Measurements from ENCODE around the gene CD82.
A peak's percentile ranks its signal among the peaks of the same experiment; 100 is the strongest.

CD82 gene

GRCh38 chr11:44565211-44565952 lies at the start of gene CD82:
Gene CD82 (plus strand): TSS chr11:44565663. CDS start chr11:44594663, 29,000 bp downstream.
- DNase-seq (ENCODE audit: low spot score), result peak; percentile 97

- no peak for DNase-seq (ENCODE audit: low spot score)
These were observed 48.6 kb upstream of the CD82 start for GRCh38 chr11:44516688-44517507.

GRCh38 chr11:44517541-44517940 lies 47.9 kb upstream of the CD82 start:
- no peak for DNase-seq (ENCODE audit: low spot score)

GRCh38 chr11:44518968-44519550 lies 46.4 kb upstream of the CD82 start:
- DNase-seq (ENCODE audit: low spot score), result no peak

- DNase-seq (ENCODE audit: low spot score), result no peak
These were observed 45.3 kb upstream of the CD82 start for GRCh38 chr11:44519989-44520737.

GRCh38 chr11:44521148-44521547 lies 44.3 kb upstream of the CD82 start:
- DNase-seq (ENCODE audit: low spot score), result no peak

- DNase-seq (ENCODE audit: low spot score), result no peak
These were observed 43.2 kb upstream of the CD82 start for GRCh38 chr11:44522294-44522693.

GRCh38 chr11:44524346-44524745 lies 41.1 kb upstream of the CD82 start:
- no peak for DNase-seq (ENCODE audit: low spot score)

GRCh38 chr11:44524751-44525201 lies 40.7 kb upstream of the CD82 start:
- no peak for DNase-seq (ENCODE audit: low spot score)

GRCh38 chr11:44525473-44526252 lies 39.8 kb upstream of the CD82 start:
- no peak for DNase-seq (ENCODE audit: low spot score)

GRCh38 chr11:44526438-44526837 lies 39.0 kb upstream of the CD82 start:
- no peak for DNase-seq (ENCODE audit: low spot score)

GRCh38 chr11:44527476-44527875 lies 38.0 kb upstream of the CD82 start:
- no peak for DNase-seq (ENCODE audit: low spot score)

GRCh38 chr11:44528103-44528502 lies 37.4 kb upstream of the CD82 start:
- DNase-seq (ENCODE audit: low spot score), result no peak

- DNase-seq (ENCODE audit: low spot score), result no peak
These were observed 36.9 kb upstream of the CD82 start for GRCh38 chr11:44528581-44528980.

GRCh38 chr11:44529895-44530412 lies 35.5 kb upstream of the CD82 start:
- no peak for DNase-seq (ENCODE audit: low spot score)

GRCh38 chr11:44530413-44531115 lies 34.9 kb upstream of the CD82 start:
- DNase-seq (ENCODE audit: low spot score), result no peak

GRCh38 chr11:44531116-44531504 lies 34.4 kb upstream of the CD82 start:
- no peak for DNase-seq (ENCODE audit: low spot score)

- no peak for DNase-seq (ENCODE audit: low spot score)
These were observed 33.8 kb upstream of the CD82 start for GRCh38 chr11:44531636-44532035.

GRCh38 chr11:44532809-44533208 lies 32.7 kb upstream of the CD82 start:
- DNase-seq (ENCODE audit: low spot score), result no peak

- no peak for DNase-seq (ENCODE audit: low spot score)
These were observed 31.3 kb upstream of the CD82 start for GRCh38 chr11:44533921-44534711.
